ENCODE results near the gene BBS2. TPM values are rescaled to one million over a fixed set of nuclear protein-coding genes. Genes with fewer than 3 reads are reported as not detected.
A peak's percentile ranks its signal among the peaks of the same experiment; 100 is the strongest.

Gene BBS2, protein sequence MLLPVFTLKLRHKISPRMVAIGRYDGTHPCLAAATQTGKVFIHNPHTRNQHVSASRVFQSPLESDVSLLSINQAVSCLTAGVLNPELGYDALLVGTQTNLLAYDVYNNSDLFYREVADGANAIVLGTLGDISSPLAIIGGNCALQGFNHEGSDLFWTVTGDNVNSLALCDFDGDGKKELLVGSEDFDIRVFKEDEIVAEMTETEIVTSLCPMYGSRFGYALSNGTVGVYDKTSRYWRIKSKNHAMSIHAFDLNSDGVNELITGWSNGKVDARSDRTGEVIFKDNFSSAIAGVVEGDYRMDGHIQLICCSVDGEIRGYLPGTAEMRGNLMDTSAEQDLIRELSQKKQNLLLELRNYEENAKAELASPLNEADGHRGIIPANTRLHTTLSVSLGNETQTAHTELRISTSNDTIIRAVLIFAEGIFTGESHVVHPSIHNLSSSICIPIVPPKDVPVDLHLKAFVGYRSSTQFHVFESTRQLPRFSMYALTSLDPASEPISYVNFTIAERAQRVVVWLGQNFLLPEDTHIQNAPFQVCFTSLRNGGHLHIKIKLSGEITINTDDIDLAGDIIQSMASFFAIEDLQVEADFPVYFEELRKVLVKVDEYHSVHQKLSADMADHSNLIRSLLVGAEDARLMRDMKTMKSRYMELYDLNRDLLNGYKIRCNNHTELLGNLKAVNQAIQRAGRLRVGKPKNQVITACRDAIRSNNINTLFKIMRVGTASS
- 10 to 100 TPM; 21.9 to 51.9 (median 37.5) TPM for total RNA-seq

- TF ChIP-seq, protein P1, sequence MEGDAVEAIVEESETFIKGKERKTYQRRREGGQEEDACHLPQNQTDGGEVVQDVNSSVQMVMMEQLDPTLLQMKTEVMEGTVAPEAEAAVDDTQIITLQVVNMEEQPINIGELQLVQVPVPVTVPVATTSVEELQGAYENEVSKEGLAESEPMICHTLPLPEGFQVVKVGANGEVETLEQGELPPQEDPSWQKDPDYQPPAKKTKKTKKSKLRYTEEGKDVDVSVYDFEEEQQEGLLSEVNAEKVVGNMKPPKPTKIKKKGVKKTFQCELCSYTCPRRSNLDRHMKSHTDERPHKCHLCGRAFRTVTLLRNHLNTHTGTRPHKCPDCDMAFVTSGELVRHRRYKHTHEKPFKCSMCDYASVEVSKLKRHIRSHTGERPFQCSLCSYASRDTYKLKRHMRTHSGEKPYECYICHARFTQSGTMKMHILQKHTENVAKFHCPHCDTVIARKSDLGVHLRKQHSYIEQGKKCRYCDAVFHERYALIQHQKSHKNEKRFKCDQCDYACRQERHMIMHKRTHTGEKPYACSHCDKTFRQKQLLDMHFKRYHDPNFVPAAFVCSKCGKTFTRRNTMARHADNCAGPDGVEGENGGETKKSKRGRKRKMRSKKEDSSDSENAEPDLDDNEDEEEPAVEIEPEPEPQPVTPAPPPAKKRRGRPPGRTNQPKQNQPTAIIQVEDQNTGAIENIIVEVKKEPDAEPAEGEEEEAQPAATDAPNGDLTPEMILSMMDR (IDR thresholded peaks at IDR 0.05): no peak
- ATAC-seq (ENCODE audit: low FRiP score): peak; percentile 94
- peak; percentile 69 for DNase-seq (ENCODE audit: low spot score)
Observed at GRCh38 chr16:56519459-56520250, at the start of gene BBS2. TSS of gene BBS2 (minus strand) at chr16:56520024. CDS start at chr16:56519862, 162 bp downstream.

DNA sequence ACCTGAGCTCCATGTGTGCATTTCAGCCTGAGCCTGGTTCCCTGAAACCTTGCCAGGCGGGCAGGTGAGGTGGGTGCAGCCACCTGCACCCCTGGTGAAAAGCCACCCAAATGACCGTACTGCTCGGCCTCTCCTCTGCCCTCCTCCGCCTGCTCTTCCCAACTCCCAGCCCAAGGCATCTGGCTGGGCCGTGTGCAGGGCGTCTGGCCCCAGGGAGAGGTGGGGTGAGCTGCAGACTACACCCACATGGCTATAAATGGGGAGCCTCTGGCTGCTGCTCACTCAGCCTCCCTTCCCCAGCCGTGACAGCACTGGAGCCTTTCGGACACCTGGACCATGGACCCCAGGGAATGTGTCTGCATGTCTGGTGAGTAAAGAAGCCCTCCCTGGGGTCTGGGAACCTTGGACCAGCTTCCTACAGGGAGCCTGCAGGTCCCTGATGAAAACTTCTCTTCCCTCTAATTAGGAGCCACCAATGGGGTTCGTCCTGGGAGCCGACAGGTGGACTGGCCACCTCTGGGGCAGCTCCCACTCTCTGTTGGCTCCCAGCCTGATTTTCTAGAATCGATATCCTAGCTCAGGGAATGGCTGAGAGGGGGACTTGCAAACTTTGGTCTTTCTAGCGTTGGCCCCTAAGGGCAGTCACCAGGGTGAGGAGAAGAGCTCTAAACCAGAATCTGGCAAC is 45.1 kb upstream of the BBS2 start, which contains the start of gene MT4:
Gene MT4 (plus strand): TSS at position 281 of the 685 bp plus-strand sequence. CDS start 56 bp downstream, at position 337.
- no peak for DNase-seq (ENCODE audit: low spot score)
- TF ChIP-seq, protein P1 (IDR thresholded peaks at IDR 0.05): no peak

GRCh38 chr16:56561126-56561525 is 41.3 kb upstream of the BBS2 start:
- DNase-seq (ENCODE audit: low spot score): no peak
- no peak for ATAC-seq (ENCODE audit: low FRiP score)
- TF ChIP-seq, protein P1 (IDR thresholded peaks at IDR 0.05): no peak

More for the DNA sequence above, 45.1 kb upstream of the BBS2 start, which contains the start of gene MT4:
- no peak for ATAC-seq (ENCODE audit: low FRiP score)

DNA sequence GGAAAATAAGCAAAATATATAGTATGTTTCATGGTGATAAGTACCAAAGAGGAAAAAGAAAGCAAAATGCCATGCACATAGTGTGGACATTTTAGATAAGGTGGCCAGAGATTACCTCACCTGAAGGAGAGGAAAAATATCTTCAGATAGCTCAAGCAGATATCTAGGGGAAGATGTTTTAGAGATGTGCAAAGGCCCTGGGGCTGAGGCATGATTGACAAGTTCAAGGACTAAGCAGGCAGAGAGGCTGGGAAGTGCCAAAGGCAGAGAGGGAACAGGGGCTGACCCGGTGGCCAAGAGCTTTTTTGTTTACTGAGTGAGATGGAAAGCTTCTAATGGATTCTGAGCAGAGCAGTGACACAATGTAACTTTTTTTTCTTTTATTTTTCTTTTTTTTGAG is 40.6 kb upstream of the BBS2 start:
- TF ChIP-seq, protein P1 (IDR thresholded peaks at IDR 0.05): no peak
- DNase-seq (ENCODE audit: low spot score) (no peak), ATAC-seq (ENCODE audit: low FRiP score) (no peak)

GRCh38 chr16:56559109-56559508 is 39.3 kb upstream of the BBS2 start:
- DNase-seq (ENCODE audit: low spot score) (no peak), ATAC-seq (ENCODE audit: low FRiP score) (no peak)
- TF ChIP-seq, protein P1 (IDR thresholded peaks at IDR 0.05): no peak

DNA sequence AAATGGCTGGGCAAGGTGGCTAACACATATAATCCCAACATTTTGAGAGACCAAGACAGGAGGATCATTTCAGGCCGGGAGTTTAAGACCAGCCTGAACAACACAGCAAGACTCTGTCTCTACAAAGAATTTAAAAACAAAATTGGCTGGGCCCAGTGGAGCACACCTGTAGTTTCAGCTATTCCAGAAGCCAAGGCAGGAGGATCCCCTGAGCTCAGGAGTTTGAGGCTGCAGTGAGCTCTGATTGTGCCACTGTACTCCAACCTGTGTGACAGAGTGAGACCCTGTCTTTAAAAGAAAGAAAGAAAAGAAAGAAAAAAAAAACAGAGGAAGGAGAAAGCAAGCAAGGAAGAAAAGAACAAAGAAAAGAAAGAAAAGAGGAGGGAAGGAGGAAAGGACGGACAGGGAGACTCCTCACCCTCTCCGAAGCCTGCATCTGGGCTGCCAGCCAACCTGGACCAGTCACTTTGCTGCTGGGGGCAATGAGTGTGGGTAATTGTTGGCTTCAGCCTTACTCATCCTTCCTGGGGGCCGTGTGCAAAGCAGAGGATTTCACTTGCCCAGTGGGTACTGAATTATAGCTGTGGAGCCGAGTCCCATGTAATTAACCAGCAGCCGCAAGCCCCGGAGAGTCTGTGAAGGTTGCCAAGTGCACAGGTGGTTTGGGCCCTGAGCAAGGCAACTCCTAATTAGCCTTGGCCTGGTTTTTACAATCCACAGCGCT is 38.4 kb upstream of the BBS2 start:
- no peak for ATAC-seq (ENCODE audit: low FRiP score)
- no peak for DNase-seq (ENCODE audit: low spot score)
- TF ChIP-seq, protein P1 (IDR thresholded peaks at IDR 0.05): no peak
